GM12864 (cell line): ENCODE data around the gene LMNTD2.

ENCODE experiments used
- DNase-seq: peaks from one replicate; pipeline ENCODE4 v3.0.0-alpha.2; 2011; ENCODE audit warnings: low read depth
- H3K4me3 ChIP-seq: 2 replicates; pipeline ENCODE4 v1.5.1; 2011; ENCODE audit warnings: mild to moderate bottlenecking, low read depth, low read length, control low read depth
- CTCF ChIP-seq: IDR thresholded peaks from 2 replicates; pipeline ENCODE4 v1.5.1; 2011; ENCODE audit warnings: low read depth, mild to moderate bottlenecking, moderate library complexity, low read length, control low read depth, inconsistent platforms; ENCODE audit errors: missing control alignments

LMNTD2 gene

GRCh38 chr11:529728-530411, 30.7 kb downstream of the LMNTD2 start:
- TF ChIP-seq CTCF, result no peak
- no peak for DNase-seq
- H3K4me3 ChIP-seq, result no peak overlapping the region

- H3K4me3 ChIP-seq, result no peak overlapping the region
- TF ChIP-seq CTCF, result no peak
- no peak for DNase-seq
Measured at GRCh38 chr11:528815-529727, 31.5 kb downstream of the LMNTD2 start.

DNA sequence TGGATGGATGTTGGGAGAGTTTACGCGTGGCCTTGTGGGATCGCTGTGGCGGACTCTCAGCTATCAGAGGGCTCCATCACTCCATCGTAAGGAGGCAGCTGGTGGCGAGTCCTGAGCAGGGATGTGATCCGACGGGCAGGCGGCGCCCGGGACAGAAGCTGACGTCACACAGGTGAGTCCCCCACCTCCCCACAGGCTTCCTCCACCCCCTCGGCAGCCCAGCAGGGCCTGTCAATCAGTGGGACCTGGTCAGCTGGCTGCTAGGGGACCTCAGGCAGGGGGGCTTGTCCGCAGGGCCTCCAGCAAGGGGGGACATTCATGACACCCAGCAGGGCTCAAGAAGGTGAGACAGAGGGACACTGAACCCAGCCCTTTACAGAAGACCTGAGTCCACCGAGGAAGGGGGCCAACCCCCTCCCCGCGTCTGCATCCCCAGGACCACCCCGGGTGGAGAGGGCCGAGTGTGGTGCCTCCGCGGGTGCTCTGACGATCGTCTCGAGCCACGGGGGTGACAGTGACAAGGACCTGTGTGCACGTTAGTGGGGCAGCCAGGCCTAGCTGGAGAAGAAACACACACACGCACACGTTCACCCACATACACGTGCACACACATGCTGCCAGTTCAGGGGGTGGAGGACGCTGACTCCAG, 32.2 kb downstream of the LMNTD2 start:
- DNase-seq, result no peak
- TF ChIP-seq CTCF, result no peak
- H3K4me3 ChIP-seq, result no peak overlapping the region

GRCh38 chr11:526192-526591, 34.3 kb downstream of the LMNTD2 start:
- no peak overlapping the region for H3K4me3 ChIP-seq
- TF ChIP-seq CTCF, result no peak
- no peak for DNase-seq

DNA sequence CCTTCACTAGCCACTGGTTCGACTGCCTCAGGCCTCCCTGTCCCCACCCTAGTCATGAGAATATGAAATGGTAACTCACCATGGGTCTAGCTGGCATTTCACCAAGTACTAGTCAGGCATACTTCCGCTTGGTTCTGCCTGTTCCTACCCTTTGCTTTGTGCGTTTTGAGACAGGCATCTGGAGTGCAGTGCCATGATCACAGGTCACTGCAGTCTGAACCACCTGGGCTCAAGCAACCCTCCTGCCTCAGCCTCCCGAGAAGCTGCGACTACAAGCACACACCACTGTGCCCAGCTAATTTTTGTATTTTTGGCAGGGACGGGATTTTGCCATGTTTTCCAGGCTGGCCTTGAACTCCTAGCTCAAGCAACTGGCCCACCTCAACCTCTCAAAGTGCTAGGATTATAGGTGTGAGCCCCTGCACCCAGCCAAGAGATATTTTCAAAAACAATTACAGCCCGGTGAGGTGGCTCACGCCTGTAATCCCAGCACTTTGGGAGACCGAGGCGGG, 39.3 kb downstream of the LMNTD2 start:
- no peak overlapping the region for H3K4me3 ChIP-seq
- no peak for TF ChIP-seq CTCF
- no peak for DNase-seq

GRCh38 chr11:520428-521176, 39.9 kb downstream of the LMNTD2 start:
- no peak overlapping the region for H3K4me3 ChIP-seq
- no peak for TF ChIP-seq CTCF
- DNase-seq, result no peak
